Right lobe of liver (tissue), 4 donors: Measurements from ENCODE around the gene TIMM22.
"Not testable (repeated sequence)": the region's sequence is repeated elsewhere in the genome, so short reads cannot be mapped to it uniquely, and the experiment has no call there.

Source experiments
- POLR2A ChIP-seq: fragments of 450-650 bp; IDR thresholded peaks from one replicate; pipeline ENCODE4 v1.6.1; 2017; ENCODE audit warnings: antibody characterized with exemption, mild to moderate bottlenecking
- TF ChIP-seq, protein P1 (sequence below), 4 donors: fragments of 200-600 bp in 3 of 4; fragments of 450-650 bp in 1 of 4; IDR thresholded peaks; one replicate each; pipeline versions ENCODE4 v1.5.1 to v1.8.0; 2016 to 2022; ENCODE audit warnings: antibody characterized with exemption in 4 of 4, mild to moderate bottlenecking in 2 of 4
- donor health status: DM: no; HTN: no; CAD: no.
- donor health status: DM: no; HTN: no; CAD: no.
- donor health status: DM: no; HTN: yes; CAD: no.

DNA sequence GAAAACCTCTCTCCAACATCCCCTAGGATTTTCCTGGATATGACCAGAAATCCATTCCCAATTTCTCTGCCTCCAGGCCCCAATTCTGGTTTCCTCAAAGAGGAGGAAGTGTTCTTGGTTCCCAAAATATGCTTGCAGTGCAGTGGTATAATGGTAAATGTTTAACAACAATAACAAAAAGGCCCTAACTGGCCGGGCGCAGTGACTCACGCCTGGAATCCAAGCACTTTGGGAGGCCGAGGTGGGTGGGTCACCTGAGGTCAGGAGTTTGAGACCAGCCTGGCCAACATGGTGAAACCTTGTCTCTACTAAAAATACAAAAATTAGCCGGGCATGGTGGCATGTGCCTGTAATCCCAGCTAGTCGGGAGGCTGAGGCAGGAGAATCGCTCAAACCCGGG, 1.6 kb upstream of the TIMM22 start:
- TF ChIP-seq, protein P1, sequence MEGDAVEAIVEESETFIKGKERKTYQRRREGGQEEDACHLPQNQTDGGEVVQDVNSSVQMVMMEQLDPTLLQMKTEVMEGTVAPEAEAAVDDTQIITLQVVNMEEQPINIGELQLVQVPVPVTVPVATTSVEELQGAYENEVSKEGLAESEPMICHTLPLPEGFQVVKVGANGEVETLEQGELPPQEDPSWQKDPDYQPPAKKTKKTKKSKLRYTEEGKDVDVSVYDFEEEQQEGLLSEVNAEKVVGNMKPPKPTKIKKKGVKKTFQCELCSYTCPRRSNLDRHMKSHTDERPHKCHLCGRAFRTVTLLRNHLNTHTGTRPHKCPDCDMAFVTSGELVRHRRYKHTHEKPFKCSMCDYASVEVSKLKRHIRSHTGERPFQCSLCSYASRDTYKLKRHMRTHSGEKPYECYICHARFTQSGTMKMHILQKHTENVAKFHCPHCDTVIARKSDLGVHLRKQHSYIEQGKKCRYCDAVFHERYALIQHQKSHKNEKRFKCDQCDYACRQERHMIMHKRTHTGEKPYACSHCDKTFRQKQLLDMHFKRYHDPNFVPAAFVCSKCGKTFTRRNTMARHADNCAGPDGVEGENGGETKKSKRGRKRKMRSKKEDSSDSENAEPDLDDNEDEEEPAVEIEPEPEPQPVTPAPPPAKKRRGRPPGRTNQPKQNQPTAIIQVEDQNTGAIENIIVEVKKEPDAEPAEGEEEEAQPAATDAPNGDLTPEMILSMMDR (IDR thresholded peaks at IDR 0.05): not testable (repeated sequence)
- not testable (repeated sequence) for TF ChIP-seq POLR2A
